NT2/D1 (cell line): ENCODE results near the gene DDX10.

Experiments
- SUZ12 ChIP-seq: IDR thresholded peaks from 2 replicates; pipeline ENCODE4 v1.6.1; 2011; ENCODE audit not compliant: insufficient read length, insufficient read depth; ENCODE audit errors: extremely low read depth
- ZNF274 ChIP-seq: IDR thresholded peaks from 2 replicates; pipeline ENCODE4 v1.6.1; 2011; ENCODE audit warnings: mild to moderate bottlenecking, low read depth, low read length

GRCh38 chr11:108871152-108871551, 206.3 kb downstream of the DDX10 start:
- TF ChIP-seq ZNF274 (no peak), SUZ12 (no peak)
